ENCODE data around the gene PID1. TPM values are rescaled to one million over a fixed set of nuclear protein-coding genes. Genes with fewer than 3 reads are reported as not detected.
"Not testable (repeated sequence)": the region's sequence is repeated elsewhere in the genome, so short reads cannot be mapped to it uniquely, and the experiment has no call there.

Gene PID1
- total RNA-seq, 1 donor from 2014 or later = 5.3 TPM

- Mint-ChIP-seq H3K36me3 (ENCODE audit: unreplicated experiment) (no peaks in the 10 kb centered on the region), H3K4me3 (ENCODE audit: unreplicated experiment) (no peak overlapping the region), H3K27me3 (ENCODE audit: unreplicated experiment) (no peaks in the 10 kb centered on the region), H3K9me3 (ENCODE audit: unreplicated experiment) (peaks cover 2% of the 10 kb centered on the region), H3K4me1 (ENCODE audit: low read depth, unreplicated experiment) (peaks cover 29% of the 10 kb centered on the region), H3K27ac (ENCODE audit: unreplicated experiment) (no peak overlapping the region)
- no peak for DNase-seq
- no peak for TF ChIP-seq CTCF (IDR thresholded peaks at IDR 0.05; ENCODE audit: partially characterized antibody, unreplicated experiment)
Observed at GRCh38 chr2:229085439-229085838, 185.6 kb downstream of the PID1 start.

- Mint-ChIP-seq H3K4me1 (ENCODE audit: low read depth, unreplicated experiment) (peaks cover 23% of the 10 kb centered on the region), H3K9me3 (ENCODE audit: unreplicated experiment) (peaks cover 2% of the 10 kb centered on the region), H3K27me3 (ENCODE audit: unreplicated experiment) (no peaks in the 10 kb centered on the region), H3K4me3 (ENCODE audit: unreplicated experiment) (no peak overlapping the region), H3K36me3 (ENCODE audit: unreplicated experiment) (no peaks in the 10 kb centered on the region), H3K27ac (ENCODE audit: unreplicated experiment) (no peak overlapping the region)
- no peak for TF ChIP-seq CTCF (IDR thresholded peaks at IDR 0.05; ENCODE audit: partially characterized antibody, unreplicated experiment)
- DNase-seq = no peak
Observed at GRCh38 chr2:229084447-229084846, 186.6 kb downstream of the PID1 start.

- no peak overlapping the region for H3K4me3 Mint-ChIP-seq (ENCODE audit: unreplicated experiment)
- DNase-seq = no peak
- no peak for TF ChIP-seq CTCF (IDR thresholded peaks at IDR 0.05; ENCODE audit: partially characterized antibody, unreplicated experiment)
- peaks cover 2% of the 10 kb centered on the region for H3K9me3 Mint-ChIP-seq (ENCODE audit: unreplicated experiment)
- H3K27me3 Mint-ChIP-seq (ENCODE audit: unreplicated experiment) = no peaks in the 10 kb centered on the region
- no peak overlapping the region for H3K27ac Mint-ChIP-seq (ENCODE audit: unreplicated experiment)
- peaks cover 17% of the 10 kb centered on the region for H3K4me1 Mint-ChIP-seq (ENCODE audit: low read depth, unreplicated experiment)
- no peaks in the 10 kb centered on the region for H3K36me3 Mint-ChIP-seq (ENCODE audit: unreplicated experiment)
Observed at GRCh38 chr2:229083606-229084340, 187.3 kb downstream of the PID1 start.

GRCh38 chr2:229081411-229081810 is 189.7 kb downstream of the PID1 start:
- no peak overlapping the region for H3K4me3 Mint-ChIP-seq (ENCODE audit: unreplicated experiment)
- peaks cover 2% of the 10 kb centered on the region for H3K4me1 Mint-ChIP-seq (ENCODE audit: low read depth, unreplicated experiment)
- H3K36me3 Mint-ChIP-seq (ENCODE audit: unreplicated experiment) = no peaks in the 10 kb centered on the region
- H3K9me3 Mint-ChIP-seq (ENCODE audit: unreplicated experiment) = no peaks in the 10 kb centered on the region
- DNase-seq = no peak
- TF ChIP-seq CTCF (IDR thresholded peaks at IDR 0.05; ENCODE audit: partially characterized antibody, unreplicated experiment) = no peak
- H3K27ac Mint-ChIP-seq (ENCODE audit: unreplicated experiment) = no peak overlapping the region
- no peaks in the 10 kb centered on the region for H3K27me3 Mint-ChIP-seq (ENCODE audit: unreplicated experiment)

- DNase-seq = no peak
- H3K27me3 Mint-ChIP-seq (ENCODE audit: unreplicated experiment) = no peaks in the 10 kb centered on the region
- no peak for TF ChIP-seq CTCF (IDR thresholded peaks at IDR 0.05; ENCODE audit: partially characterized antibody, unreplicated experiment)
- no peaks in the 10 kb centered on the region for H3K4me1 Mint-ChIP-seq (ENCODE audit: low read depth, unreplicated experiment)
- H3K36me3 Mint-ChIP-seq (ENCODE audit: unreplicated experiment) = peaks cover 7% of the 10 kb centered on the region
- no peak overlapping the region for H3K27ac Mint-ChIP-seq (ENCODE audit: unreplicated experiment)
- no peak overlapping the region for H3K4me3 Mint-ChIP-seq (ENCODE audit: unreplicated experiment)
- H3K9me3 Mint-ChIP-seq (ENCODE audit: unreplicated experiment) = peaks cover 3% of the 10 kb centered on the region
Observed at GRCh38 chr2:229080172-229080571, 190.9 kb downstream of the PID1 start.

GRCh38 chr2:229076886-229077285 is 194.2 kb downstream of the PID1 start:
- H3K36me3 Mint-ChIP-seq (ENCODE audit: unreplicated experiment); DNase-seq; H3K9me3 Mint-ChIP-seq (ENCODE audit: unreplicated experiment); H3K4me1 Mint-ChIP-seq (ENCODE audit: low read depth, unreplicated experiment); H3K27me3 Mint-ChIP-seq (ENCODE audit: unreplicated experiment); H3K4me3 Mint-ChIP-seq (ENCODE audit: unreplicated experiment); H3K27ac Mint-ChIP-seq (ENCODE audit: unreplicated experiment): not testable (repeated sequence)
